A673 (cell line): Measurements from ENCODE around the gene INPP4B. TPM values are rescaled to one million over a fixed set of nuclear protein-coding genes. Genes with fewer than 3 reads are reported as not detected.

Experiments used
- BruUV-seq: library from RNA; stranded (reverse); fragments of 400-500 nt; replicated peaks from 2 replicates; lab custom pipeline; 2021; lab: Mats Ljungman, UMichigan
- CTCF ChIA-PET: fragments of 300-600 bp; sonication (Branson Sonifier 250); formaldehyde crosslinking; loops from one replicate; lab custom pipeline; 2022; ENCODE audit warnings: antibody characterized with exemption; lab: Charles Lee
- POLR2A ChIA-PET: fragments of 300-600 bp; sonication (Branson Sonifier 250); formaldehyde crosslinking; loops from one replicate; lab custom pipeline; 2022; ENCODE audit warnings: antibody characterized with exemption; ENCODE audit not compliant: low non-redundant PET; lab: Charles Lee
- DNase-seq: peaks from one replicate; pipeline ENCODE4 v3.0.0-alpha.2; 2015; ENCODE audit warnings: low spot score
- H3K27ac ChIP-seq: fragments of 200-600 bp; sonication (generic); 2 replicates; pipeline ENCODE4 v1.5.1; 2016; ENCODE audit warnings: mixed run types, low read depth, mild to moderate bottlenecking, mixed read lengths, antibody characterized with exemption, low read length; ENCODE audit not compliant: poor library complexity, severe bottlenecking
- H3K27me3 ChIP-seq: fragments of 200-600 bp; sonication (generic); replicated peaks from 2 replicates; pipeline ENCODE4 v1.6.1; 2017; ENCODE audit warnings: mixed run types, low read depth, mild to moderate bottlenecking, mixed read lengths, antibody characterized with exemption, low read length; ENCODE audit not compliant: insufficient read depth, poor library complexity
- H3K36me3 ChIP-seq: fragments of 200-600 bp; sonication (generic); 2 replicates; pipeline ENCODE4 v1.6.1; 2016; ENCODE audit warnings: mixed run types, mild to moderate bottlenecking, mixed read lengths, antibody characterized with exemption, low read length; ENCODE audit not compliant: insufficient read depth, poor library complexity, severe bottlenecking
- H3K4me1 ChIP-seq: fragments of 200-600 bp; sonication (generic); 2 replicates; pipeline ENCODE4 v1.6.1; 2017; ENCODE audit warnings: mixed run types, mild to moderate bottlenecking, mixed read lengths, antibody characterized with exemption, low read length; ENCODE audit not compliant: insufficient read depth, poor library complexity, severe bottlenecking
- H3K4me3 ChIP-seq: fragments of 200-600 bp; sonication (generic); 2 replicates; pipeline ENCODE4 v1.5.1; 2016; ENCODE audit warnings: low read depth, mixed run types, mild to moderate bottlenecking, mixed read lengths, low read length; ENCODE audit not compliant: poor library complexity, severe bottlenecking
- H3K9me3 ChIP-seq: fragments of 200-600 bp; sonication (generic); 2 replicates; pipeline ENCODE4 v1.6.1; 2016; ENCODE audit warnings: mixed run types, low read depth, mild to moderate bottlenecking, mixed read lengths, antibody characterized with exemption, low read length; ENCODE audit not compliant: poor library complexity, severe bottlenecking
- CTCF ChIP-seq: fragments of 300-800, 200-600 bp; sonication (generic); conservative IDR thresholded peaks from 2 replicates; pipeline ENCODE4 v1.5.1; 2017; ENCODE audit warnings: low read depth, mild to moderate bottlenecking, antibody characterized with exemption, low read length, moderate library complexity, mixed read lengths
- EZH2 ChIP-seq: fragments of 200-600 bp; sonication (generic); IDR thresholded peaks from 2 replicates; pipeline ENCODE4 v1.6.1; 2017; ENCODE audit warnings: borderline replicate concordance, low read depth, mild to moderate bottlenecking, mixed read lengths, antibody characterized with exemption, low read length; ENCODE audit not compliant: poor library complexity, severe bottlenecking
- intact Hi-C: fragments of 100-400 bp; cut with micrococcal nuclease; formaldehyde crosslinking; loops from one replicate; pipeline ENCODE4 v1.10.0; 2022; ENCODE audit not compliant: unreplicated experiment
- total RNA-seq: library from RNA; stranded (reverse); gene quantifications from 2 replicates; pipeline ENCODE4 v1.2.3, GENCODE V29; 2021

Gene INPP4B
- total RNA-seq, 1 experiment from 2014 or later = 13.1 TPM

GRCh38 chr4:142150483-142150882, 695.6 kb downstream of the INPP4B start:
- no TSS peak for BruUV-seq
- TF ChIP-seq CTCF (no peak), EZH2 (no peak)
- CTCF ChIA-PET = no interaction called here

GRCh38 chr4:142144813-142145212, 701.3 kb downstream of the INPP4B start:
- intact Hi-C loops = no loop called here
- H3K27me3 ChIP-seq = no peaks in the 10 kb centered on the region
- no TSS peak for BruUV-seq
- H3K4me3 ChIP-seq = no peak overlapping the region
- no peaks in the 10 kb centered on the region for H3K36me3 ChIP-seq
- POLR2A ChIA-PET = no interaction called here
- H3K4me1 ChIP-seq = no peaks in the 10 kb centered on the region
- H3K9me3 ChIP-seq = no peaks in the 10 kb centered on the region
- no peak for DNase-seq
- CTCF ChIA-PET = no interaction called here
- TF ChIP-seq CTCF = no peak
- TF ChIP-seq EZH2 = no peak
- H3K27ac ChIP-seq = no peak overlapping the region

More at GRCh38 chr4:142150483-142150882, 695.6 kb downstream of the INPP4B start:
- DNase-seq = no peak
- no peaks in the 10 kb centered on the region for H3K4me1 ChIP-seq
- POLR2A ChIA-PET = no interaction called here
- no peaks in the 10 kb centered on the region for H3K27me3 ChIP-seq
- H3K27ac ChIP-seq = no peak overlapping the region
- intact Hi-C loops = no loop called here
- no peaks in the 10 kb centered on the region for H3K9me3 ChIP-seq
- H3K4me3 ChIP-seq = no peak overlapping the region
- no peaks in the 10 kb centered on the region for H3K36me3 ChIP-seq

GRCh38 chr4:142142366-142143054, 703.6 kb downstream of the INPP4B start:
- Histone ChIP-seq H3K36me3 (no peaks in the 10 kb centered on the region), H3K9me3 (no peaks in the 10 kb centered on the region), H3K27ac (no peak overlapping the region), H3K4me3 (no peak overlapping the region), H3K4me1 (no peaks in the 10 kb centered on the region), H3K27me3 (no peaks in the 10 kb centered on the region)
- intact Hi-C loops = no loop called here
- no peak for DNase-seq
- ChIA-PET POLR2A (no interaction called here), CTCF (no interaction called here)
- no TSS peak for BruUV-seq
- TF ChIP-seq EZH2 (no peak), CTCF (no peak)
